DOHH2 (cell line): ENCODE measurements around the gene TATDN2.

ENCODE experiments used
- H3F3A ChIP-seq: fragments of 200-600 bp; sonication (generic), shearing (Covaris generic); 2 replicates; pipeline ENCODE4 v1.6.0; 2016; ENCODE audit warnings: antibody characterized with exemption, mild to moderate bottlenecking; ENCODE audit not compliant: control insufficient read depth, insufficient read depth
- H3K27ac ChIP-seq: fragments of 200-600 bp; sonication (generic); 2 replicates; pipeline ENCODE4 v1.5.1; 2014; ENCODE audit warnings: low read depth, mild to moderate bottlenecking, low read length, moderate library complexity
- H3K27me3 ChIP-seq: fragments of 200-600 bp; sonication (generic); 2 replicates; pipeline ENCODE4 v1.6.1; 2014; ENCODE audit warnings: mild to moderate bottlenecking, low read length, mixed read lengths; ENCODE audit not compliant: control insufficient read depth
- H3K36me3 ChIP-seq: fragments of 200-600 bp; sonication (generic); 2 replicates; pipeline ENCODE4 v1.6.1; 2014; ENCODE audit warnings: mild to moderate bottlenecking, low read length, moderate library complexity, mixed read lengths; ENCODE audit not compliant: control insufficient read depth
- H3K4me1 ChIP-seq: fragments of 200-600 bp; sonication (generic); 2 replicates; pipeline ENCODE4 v1.6.1; 2014; ENCODE audit warnings: mild to moderate bottlenecking, low read length, mixed read lengths; ENCODE audit not compliant: control insufficient read depth
- H3K4me2 ChIP-seq: fragments of 200-600 bp; sonication (generic); 2 replicates; pipeline ENCODE4 v1.6.0; 2014; ENCODE audit warnings: mild to moderate bottlenecking, low read length, moderate library complexity
- H3K4me3 ChIP-seq: fragments of 200-600 bp; sonication (generic); 2 replicates; pipeline ENCODE4 v1.5.1; 2014; ENCODE audit warnings: mild to moderate bottlenecking, low read length, mixed read lengths
- H3K79me2 ChIP-seq: fragments of 200-600 bp; sonication (generic); 2 replicates; pipeline ENCODE4 v1.6.1; 2014; ENCODE audit warnings: mild to moderate bottlenecking, low read length, mixed read lengths; ENCODE audit not compliant: control insufficient read depth
- H3K9me2 ChIP-seq: fragments of 200-600 bp; sonication (generic); replicated peaks from 2 replicates; pipeline ENCODE4 v1.6.1; 2014; ENCODE audit warnings: mild to moderate bottlenecking, low read length, mixed read lengths; ENCODE audit not compliant: control insufficient read depth
- H3K9me3 ChIP-seq: fragments of 200-600 bp; sonication (generic); 2 replicates; pipeline ENCODE4 v1.6.1; 2014; ENCODE audit warnings: antibody characterized with exemption, low read length, mixed read lengths; ENCODE audit not compliant: control insufficient read depth, insufficient read depth
- H4K20me1 ChIP-seq: fragments of 200-600 bp; sonication (generic); 2 replicates; pipeline ENCODE4 v1.6.0; 2014; ENCODE audit warnings: low read depth, mild to moderate bottlenecking, antibody characterized with exemption, low read length, moderate library complexity; ENCODE audit not compliant: control insufficient read depth, insufficient read depth
- CTCF ChIP-seq: fragments of 200-600 bp; sonication (generic); IDR thresholded peaks from one replicate; pipeline ENCODE4 v1.5.1; 2014; ENCODE audit warnings: antibody characterized with exemption, mild to moderate bottlenecking, low read depth, low read length; ENCODE audit not compliant: poor library complexity, severe bottlenecking
- EZH2phosphoT487 ChIP-seq: fragments of 200-600 bp; sonication (generic); IDR thresholded peaks from 2 replicates; pipeline ENCODE4 v1.6.1; 2017; ENCODE audit warnings: borderline replicate concordance, mild to moderate bottlenecking, antibody characterized with exemption, low read length, moderate library complexity, mixed read lengths

The TATDN2 gene

DNA sequence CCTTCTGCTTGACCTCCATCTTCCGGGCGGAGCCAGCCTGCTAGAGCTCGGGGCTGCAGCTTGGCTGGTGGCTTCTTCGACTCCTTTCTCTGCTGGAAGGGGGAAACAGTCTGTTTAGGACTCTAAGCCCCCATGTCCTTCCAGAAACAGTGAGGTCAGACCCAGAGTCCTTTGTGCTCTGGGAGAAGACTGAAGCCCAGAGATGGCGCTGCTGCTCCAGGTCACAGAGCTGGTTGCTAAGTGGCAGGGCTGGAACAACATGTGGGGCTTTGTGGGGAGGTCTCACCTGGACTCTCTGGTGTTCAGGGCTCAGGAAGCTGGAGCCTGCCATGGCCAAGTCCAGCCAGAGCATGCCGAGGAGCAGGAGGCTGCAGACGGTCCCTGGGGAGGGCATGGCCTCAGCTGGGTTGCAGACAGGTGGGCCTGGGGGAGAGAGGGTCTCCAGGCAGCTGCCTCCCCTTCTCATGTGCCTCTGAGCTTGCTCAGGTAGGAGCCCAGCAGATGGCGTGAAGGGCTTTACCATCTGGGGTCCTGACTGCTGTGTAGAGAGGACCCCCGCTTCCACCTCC is 41.6 kb downstream of the TATDN2 start:
- no peak overlapping the region for H3K4me2 ChIP-seq
- peaks cover 22% of the 10 kb centered on the region for H3K4me1 ChIP-seq
- H3K79me2 ChIP-seq = no peaks in the 10 kb centered on the region
- no peak overlapping the region for H3K27ac ChIP-seq
- no peaks in the 10 kb centered on the region for H3K9me2 ChIP-seq
- TF ChIP-seq EZH2phosphoT487 (no peak), CTCF (no peak)
- peaks cover 61% of the 10 kb centered on the region for H3K36me3 ChIP-seq
- H3F3A ChIP-seq = peaks cover 16% of the 10 kb centered on the region
- H4K20me1 ChIP-seq = no peaks in the 10 kb centered on the region
- H3K27me3 ChIP-seq = no peaks in the 10 kb centered on the region
- no peaks in the 10 kb centered on the region for H3K9me3 ChIP-seq
- H3K4me3 ChIP-seq = no peak overlapping the region

GRCh38 chr3:10290481-10291176 is 42.4 kb downstream of the TATDN2 start:
- H3K9me3 ChIP-seq = no peaks in the 10 kb centered on the region
- H3K36me3 ChIP-seq = peaks cover 61% of the 10 kb centered on the region
- no peak overlapping the region for H3K27ac ChIP-seq
- H4K20me1 ChIP-seq = no peaks in the 10 kb centered on the region
- H3K27me3 ChIP-seq = no peaks in the 10 kb centered on the region
- no peak overlapping the region for H3K4me3 ChIP-seq
- peaks cover 21% of the 10 kb centered on the region for H3K4me1 ChIP-seq
- no peak for TF ChIP-seq EZH2phosphoT487
- H3F3A ChIP-seq = peaks cover 19% of the 10 kb centered on the region
- H3K9me2 ChIP-seq = no peaks in the 10 kb centered on the region
- no peaks in the 10 kb centered on the region for H3K79me2 ChIP-seq
- no peak overlapping the region for H3K4me2 ChIP-seq

DNA sequence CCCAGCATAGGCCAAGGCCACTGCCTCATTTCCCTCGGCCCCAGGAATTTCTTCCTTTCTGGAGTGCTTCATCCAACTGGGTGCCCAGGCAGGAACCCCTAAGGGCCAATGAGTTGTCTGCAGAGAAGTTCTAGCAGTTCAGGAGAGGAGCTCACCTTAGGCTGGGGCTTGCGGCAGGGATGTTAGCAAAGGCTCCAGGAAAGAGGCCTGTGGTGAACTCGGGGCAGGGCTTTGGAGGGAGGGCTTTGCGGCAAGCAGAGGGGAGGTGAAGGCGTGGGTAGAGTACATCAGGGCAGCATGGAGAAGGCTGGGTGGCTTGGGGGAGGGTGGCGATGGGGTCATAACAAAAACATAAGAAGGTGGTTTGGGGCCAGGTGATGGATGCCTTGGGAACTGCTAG is 43.4 kb downstream of the TATDN2 start:
- no peaks in the 10 kb centered on the region for H3K27me3 ChIP-seq
- no peaks in the 10 kb centered on the region; the same call in 1 of the 2 replicates for H3K79me2 ChIP-seq
- H3F3A ChIP-seq = peaks cover 14% of the 10 kb centered on the region
- no peaks in the 10 kb centered on the region for H3K9me3 ChIP-seq
- H3K4me3 ChIP-seq = no peak overlapping the region
- no peaks in the 10 kb centered on the region for H4K20me1 ChIP-seq
- H3K4me2 ChIP-seq = no peak overlapping the region
- H3K4me1 ChIP-seq = peaks cover 21% of the 10 kb centered on the region
- H3K9me2 ChIP-seq = no peaks in the 10 kb centered on the region
- TF ChIP-seq EZH2phosphoT487 (no peak), CTCF (no peak)
- peaks cover 58% of the 10 kb centered on the region for H3K36me3 ChIP-seq
- H3K27ac ChIP-seq = no peak overlapping the region
